Measurements from ENCODE around the gene OTUD1.
"Not testable (repeated sequence)": the region's sequence is repeated elsewhere in the genome, so short reads cannot be mapped to it uniquely, and the experiment has no call there.

Gene OTUD1, protein sequence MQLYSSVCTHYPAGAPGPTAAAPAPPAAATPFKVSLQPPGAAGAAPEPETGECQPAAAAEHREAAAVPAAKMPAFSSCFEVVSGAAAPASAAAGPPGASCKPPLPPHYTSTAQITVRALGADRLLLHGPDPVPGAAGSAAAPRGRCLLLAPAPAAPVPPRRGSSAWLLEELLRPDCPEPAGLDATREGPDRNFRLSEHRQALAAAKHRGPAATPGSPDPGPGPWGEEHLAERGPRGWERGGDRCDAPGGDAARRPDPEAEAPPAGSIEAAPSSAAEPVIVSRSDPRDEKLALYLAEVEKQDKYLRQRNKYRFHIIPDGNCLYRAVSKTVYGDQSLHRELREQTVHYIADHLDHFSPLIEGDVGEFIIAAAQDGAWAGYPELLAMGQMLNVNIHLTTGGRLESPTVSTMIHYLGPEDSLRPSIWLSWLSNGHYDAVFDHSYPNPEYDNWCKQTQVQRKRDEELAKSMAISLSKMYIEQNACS

DNA sequence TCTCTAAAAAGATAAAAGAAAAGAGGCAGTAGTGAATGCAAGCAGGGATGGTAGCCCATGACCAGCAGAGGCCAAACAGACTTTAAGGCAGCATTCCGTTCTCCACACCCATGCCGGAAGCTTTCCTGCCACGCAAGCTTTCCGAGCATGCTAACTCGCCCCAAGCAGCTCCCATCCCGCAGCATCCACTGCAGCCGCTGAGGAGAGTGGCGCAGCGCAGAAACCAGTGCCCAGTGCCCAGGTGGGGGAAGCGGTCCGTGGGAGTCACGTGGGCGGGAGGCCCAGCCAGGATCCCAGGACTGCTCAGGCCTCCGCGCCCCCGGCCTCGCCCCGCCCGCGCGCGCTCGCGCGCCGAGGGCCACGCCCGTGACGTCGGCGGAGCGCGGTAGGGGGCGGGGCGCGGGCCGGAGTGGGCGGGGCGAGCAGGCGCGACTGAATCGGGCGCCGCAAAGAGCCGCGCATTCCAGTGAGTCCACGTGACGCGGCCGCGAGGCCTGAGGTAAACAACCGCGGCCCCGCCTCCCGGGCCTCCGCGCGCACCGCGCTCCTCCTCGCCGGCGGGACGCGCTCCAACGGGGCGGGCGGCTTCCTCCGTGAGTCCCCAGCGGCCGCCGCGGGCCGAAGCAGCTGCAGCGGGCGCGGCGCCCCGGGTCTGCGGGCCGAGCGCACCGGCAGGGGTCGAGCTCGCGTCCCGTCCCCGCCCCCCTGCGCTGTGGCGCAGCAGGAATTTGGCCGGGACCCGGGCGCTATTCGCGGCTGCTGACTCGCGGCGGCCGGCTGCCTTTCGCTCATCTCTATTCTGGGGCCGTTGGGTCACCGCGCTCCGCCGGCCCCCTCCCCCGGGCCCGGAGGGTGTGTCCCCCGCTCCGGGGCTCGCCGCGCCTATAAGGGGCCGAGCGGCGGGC, at the start of gene OTUD1:
OTUD1 (plus strand) TSS at position 529 of the 905 bp plus-strand sequence. CDS start 383 bp downstream, outside the sequence.
- peak; percentile 95 for DNase-seq (ENCODE audit: low read depth)

DNA sequence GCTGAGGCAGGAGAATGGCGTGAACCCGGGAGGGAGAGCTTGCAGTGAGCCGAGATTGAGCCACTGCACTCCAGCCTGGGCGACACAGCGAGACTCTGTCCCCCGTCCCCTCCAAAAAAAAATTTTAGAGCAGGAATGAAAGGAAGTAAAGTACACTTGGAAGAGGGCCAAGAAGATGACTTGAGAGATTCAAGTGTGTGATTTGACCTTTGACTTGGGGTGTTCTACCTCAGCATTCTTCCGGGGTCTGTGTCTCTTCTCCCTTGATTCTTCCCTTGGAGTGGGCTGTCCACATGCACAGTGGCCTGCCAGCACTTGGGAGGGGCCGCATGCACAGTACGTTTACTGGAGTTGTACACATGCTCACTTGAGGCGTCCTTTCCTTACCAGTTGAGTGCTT, 48.5 kb upstream of the OTUD1 start:
- DNase-seq (ENCODE audit: low read depth): not testable (repeated sequence)

DNA sequence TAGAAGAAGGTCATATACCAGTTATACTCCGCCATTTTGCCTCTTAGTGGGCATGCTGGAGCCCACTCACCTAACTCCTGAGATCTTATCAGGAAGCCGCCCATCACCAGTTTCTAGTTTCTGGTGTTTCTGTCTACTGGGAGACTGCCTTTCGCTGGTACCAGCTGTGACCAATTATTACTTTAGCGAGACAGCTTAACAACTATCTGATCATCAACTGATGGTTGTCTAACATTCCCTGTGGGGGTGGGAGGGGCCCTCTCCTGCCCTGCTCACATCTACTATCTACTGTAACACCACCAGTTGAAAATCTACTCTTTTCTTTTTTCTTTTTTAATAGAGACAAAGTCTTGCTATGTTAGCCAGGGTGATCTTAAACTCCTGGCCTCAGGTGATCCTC, 48.1 kb upstream of the OTUD1 start:
- no peak for DNase-seq (ENCODE audit: low read depth)

DNA sequence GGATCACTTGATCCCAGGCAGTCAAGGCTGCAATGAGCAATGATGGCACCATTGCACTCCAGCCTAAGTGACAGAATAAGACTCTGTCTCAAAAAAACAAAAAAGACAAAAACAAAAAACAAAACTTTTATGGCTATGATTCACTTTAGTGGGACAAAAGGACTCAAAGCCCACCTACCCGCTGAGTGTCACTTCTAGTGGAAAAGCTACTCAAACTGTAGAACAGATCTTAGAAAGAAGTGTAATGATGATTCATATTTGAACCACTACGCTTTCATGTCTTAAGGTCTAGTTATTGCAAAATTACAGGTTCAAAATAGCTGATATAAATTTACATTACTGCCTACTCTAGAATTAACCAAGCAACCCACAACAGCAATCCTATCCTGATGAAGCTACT, 47.1 kb upstream of the OTUD1 start:
- no peak for DNase-seq (ENCODE audit: low read depth)

DNA sequence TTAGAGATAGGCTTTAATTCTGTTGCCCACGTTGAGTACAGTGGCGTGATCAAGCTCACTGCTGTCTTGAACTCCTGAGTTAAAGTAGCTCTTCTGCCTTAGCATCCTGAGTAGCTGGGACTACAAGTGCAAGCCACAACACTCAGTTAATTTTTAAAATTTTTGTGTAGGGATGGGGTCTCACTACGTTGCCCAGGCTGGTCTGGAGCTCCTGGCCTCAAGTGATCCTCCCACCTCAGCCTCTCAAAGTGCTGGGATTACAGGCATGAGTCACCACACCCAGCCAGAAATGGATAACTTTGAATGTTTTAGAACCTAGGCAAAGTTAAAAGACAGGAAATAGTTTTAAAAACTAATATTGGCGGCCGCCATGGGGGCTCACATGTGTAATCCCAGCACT, 43.9 kb upstream of the OTUD1 start:
- DNase-seq (ENCODE audit: low read depth): no peak

DNA sequence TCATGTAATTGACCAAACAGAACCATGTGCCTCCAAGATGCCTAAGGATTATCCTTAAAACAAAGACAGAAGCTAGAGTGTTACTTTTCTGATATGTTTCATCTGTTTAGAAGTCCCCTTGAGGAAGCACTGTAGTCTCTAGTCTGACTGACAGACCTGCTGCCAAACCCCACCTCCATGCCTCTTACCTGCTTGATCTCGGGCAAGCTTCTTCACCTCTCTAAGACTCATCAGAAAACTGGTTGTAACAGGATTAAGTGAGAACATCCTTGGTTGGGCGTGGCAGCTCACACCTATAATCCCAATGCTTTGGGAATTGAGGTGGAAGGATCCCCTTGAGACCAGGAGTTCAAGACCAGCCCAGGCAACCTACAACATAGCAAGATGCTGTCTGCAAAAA, 42.2 kb upstream of the OTUD1 start:
- DNase-seq (ENCODE audit: low read depth): no peak

DNA sequence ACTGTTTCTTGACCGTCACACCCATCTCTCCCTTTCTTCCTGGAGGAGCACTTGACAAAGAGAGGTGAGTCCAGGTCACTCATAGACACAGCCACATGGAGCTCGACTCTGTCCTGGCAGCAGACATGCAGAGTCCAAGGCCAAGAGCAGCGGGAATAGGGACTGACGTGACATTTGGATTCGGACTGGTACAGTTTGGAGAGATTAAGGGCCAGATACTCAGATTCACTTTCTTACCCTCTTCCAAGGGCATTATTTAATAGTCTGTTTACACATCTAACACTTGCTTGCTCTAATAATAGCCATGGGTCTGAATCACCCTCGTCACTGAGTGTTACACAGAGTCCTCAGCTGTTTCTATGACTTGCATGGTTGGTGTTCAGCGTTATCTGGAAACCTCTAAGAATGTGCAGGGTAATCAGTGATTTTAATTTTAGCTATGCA, 39.2 kb upstream of the OTUD1 start:
- no peak for DNase-seq (ENCODE audit: low read depth)

DNA sequence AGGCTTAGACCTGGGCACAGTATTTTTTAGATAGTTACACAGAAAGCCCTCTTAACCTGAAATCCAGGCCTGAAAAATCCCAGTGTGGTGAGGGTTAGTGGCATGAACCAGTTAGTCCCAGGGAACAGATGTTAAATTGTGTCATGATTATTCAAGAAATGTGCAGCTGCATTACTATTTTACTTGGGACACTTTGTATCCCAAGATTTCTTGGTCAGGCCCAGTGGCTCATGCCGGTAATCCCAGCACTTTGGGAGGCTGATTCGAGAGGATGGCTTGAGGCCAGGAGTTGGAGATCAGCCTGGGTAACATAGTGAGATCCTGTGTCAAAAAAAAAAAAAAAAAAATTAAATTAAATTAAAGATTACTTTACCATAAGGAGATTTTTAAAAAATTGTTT, 36.0 kb upstream of the OTUD1 start:
- DNase-seq (ENCODE audit: low read depth): no peak

DNA sequence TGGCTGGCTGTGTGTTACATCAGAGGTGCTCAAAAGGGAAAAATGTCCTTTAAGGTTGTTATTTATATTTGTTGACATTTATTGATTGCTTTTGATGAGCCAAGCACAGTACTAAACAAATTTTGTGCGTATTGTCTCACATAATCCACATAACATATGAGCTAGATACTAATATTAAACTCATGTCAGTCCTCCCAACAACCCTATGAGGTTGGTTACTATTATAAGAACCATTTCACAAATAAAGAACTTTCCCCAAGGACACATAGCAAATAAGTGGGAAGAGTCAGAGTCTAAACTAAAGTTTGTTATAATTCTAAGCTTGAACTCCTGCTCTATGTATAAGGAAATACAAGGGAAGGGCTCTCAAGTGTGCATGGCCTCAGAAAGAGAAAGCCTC, 35.6 kb upstream of the OTUD1 start:
- no peak for DNase-seq (ENCODE audit: low read depth)

DNA sequence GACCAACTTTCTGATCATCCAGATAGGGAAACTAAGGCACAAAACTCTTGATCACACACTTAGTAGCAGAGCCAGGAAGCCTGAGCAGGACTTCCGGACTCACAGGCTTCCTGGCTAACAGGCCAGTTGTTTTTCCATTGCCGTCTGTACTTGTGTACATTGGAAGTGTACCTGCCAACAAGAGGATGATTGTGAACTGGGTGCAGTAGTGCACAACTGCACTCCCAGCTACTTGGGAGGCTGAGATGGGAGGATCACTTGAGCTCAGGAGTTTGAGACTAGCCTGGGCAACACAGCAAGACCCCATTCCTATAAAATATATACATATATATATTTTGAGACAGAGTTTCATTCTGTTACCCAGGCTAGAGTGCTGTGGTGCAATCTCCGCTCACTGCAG, 35.2 kb upstream of the OTUD1 start:
- DNase-seq (ENCODE audit: low read depth): no peak

DNA sequence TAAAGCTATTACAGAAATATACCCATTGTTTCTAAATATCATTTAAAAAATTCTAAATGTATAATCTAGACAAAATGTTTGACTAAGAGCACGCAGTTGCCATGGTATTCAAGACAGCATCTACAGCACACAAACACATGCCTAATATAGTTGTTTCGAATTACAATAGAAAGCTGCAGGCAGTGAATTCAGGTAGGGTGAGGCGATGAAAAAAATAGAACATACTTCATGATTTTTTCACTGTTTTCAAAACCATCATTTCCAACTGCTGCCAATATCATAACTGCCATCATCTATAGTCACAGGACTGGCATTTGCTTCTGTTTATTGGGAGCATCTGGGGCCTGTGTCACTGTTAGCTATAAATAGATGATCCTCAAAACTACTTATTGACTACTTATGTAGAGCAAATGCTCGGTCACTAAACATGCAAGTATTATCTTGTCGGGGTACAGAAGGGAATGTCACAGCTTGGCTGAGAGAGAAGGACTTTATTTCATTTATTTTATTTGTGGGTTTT, 34.4 kb upstream of the OTUD1 start:
- no peak for DNase-seq (ENCODE audit: low read depth)

DNA sequence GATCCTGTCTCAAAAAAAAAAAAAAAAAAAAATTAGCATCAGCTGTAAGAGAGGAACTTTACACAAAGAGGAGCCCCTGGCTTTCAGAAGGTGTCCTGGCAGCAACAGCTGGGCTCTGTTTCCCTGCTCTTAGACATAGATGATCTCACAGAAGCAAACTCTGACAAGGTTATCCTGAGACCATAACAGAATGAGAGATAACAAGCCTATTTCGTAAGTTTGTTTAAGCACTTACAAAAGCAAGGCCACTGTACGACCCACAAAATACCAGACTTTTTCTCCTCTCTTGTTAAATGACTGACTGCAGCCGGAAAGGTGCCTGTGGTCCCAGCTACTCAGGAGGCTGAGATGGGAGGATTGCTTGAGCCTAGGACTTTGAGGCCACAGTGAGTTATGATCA, 33.3 kb upstream of the OTUD1 start:
- no peak for DNase-seq (ENCODE audit: low read depth)

DNA sequence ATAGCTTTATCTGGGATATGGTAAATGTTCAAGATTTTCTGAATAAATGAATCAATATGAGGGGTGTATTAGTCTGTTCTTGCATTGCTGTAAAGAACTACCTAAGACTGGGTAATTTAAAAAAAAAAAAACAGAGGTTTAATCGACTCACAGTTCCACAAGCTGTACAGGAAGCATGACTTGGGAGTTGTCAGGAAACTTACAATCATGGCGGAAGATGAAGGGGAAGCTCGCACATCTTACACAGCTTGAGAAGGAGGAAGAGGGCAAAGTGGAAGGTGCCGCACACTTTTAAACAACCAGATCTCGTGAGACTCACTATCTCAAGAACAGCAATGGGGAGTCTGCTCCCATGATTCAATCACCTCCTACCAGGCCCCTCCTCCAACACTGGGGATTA, 32.5 kb upstream of the OTUD1 start:
- no peak for DNase-seq (ENCODE audit: low read depth)

DNA sequence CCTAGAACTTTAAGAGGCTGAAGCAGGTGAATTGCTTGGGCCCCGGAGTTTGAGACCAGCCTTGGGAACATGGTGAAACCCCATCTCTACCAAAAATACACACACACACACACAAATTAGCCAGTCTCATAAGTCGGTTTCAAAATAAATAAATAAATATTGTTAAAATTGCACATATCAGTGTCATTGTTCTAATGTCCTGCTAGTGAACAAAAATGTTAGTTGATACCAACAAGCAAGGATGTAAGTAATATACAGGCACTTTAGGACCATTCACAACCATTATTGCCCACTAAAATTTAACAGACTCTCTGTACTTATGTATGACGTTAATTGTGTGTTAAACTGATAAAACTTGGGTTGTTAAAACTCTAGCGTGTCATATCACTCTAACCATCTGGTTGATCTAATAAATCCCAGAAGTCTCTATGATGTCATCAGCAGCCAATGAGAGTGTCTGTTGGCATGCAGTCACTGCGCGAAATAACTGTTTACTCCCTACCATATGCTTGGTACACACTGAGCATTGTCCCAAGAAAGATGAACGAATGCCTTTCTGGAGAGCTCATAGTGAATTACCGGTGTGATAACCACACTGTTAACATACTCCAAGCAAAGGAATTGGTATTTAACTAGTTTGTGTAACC, 30.4 kb upstream of the OTUD1 start:
- no peak for DNase-seq (ENCODE audit: low read depth)

DNA sequence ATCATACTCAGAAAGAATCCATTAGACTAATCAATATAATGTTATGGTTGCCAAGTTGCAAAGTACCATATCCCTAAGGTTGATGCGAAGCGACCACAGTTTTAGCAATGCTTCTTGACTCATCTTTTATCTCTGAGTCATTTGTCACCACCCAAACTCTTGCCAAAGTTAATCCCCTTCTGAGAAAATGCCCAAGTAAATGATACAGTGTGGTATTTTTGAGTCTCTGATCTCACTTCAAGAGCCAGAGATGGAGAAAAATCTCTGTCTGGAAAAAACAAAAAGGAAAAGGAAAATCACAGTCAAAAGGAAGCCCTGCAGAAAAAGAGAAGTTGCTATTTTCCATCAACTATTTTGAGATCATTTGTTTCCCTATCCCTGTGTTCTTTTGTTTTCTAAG, 26.7 kb upstream of the OTUD1 start:
- DNase-seq (ENCODE audit: low read depth): no peak

DNA sequence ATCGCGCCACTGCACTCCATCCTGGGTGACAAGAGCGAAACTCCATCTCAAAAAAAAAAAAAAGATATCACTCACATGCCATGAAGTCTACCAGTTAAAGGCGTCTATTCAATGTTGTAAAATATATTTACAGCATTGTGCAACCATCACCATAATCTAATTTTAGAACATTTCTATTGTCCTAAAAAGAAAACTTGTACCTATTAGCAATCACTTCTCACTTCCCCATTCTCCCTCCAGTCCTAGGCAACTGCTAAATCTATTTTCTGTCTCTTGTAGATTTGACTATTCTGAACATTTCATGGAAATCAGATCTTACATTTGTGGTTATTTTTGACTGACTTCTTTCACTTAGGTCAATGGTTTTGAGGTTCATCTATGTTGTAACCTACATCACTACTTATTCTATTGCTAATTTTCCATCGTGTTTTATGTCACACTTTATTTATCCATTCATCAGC, 25.2 kb upstream of the OTUD1 start:
- no peak for DNase-seq (ENCODE audit: low read depth)

DNA sequence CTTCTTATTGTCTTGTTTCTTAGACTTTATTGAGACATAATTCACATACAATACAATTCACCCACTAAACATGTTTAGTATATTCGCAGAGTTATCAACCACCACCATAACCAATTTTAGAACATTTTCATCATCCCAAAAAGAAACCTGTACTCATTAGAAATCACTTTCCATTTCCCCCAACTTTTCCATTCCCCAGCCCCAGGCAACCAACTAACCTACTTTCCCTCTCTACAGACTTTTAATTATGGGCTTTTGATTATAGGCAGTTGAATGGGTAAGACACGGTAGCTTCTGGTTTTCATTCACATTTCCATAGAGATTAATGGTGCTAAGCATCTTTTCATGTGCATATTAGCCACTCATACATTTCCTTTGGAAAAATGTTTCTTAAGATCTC, 24.2 kb upstream of the OTUD1 start:
- DNase-seq (ENCODE audit: low read depth): no peak

DNA sequence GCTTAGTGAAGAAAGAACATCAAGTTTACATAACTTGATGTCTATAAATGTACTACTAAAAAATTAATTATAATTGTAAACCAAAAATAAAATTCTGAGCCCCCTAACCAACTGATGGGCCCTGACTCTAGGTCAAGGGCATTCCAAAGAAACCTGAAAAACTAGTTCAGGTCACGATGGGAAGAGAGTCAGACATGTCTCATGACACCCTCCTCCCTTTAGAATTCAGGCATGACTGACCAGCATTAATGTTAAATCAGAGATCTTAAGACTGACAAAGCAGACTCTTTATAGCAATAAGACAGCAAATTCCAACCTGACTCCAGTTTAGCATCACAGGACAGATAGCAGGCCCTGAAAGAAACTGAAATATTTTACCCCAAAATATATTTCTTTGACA, 21.6 kb upstream of the OTUD1 start:
- DNase-seq (ENCODE audit: low read depth): no peak

DNA sequence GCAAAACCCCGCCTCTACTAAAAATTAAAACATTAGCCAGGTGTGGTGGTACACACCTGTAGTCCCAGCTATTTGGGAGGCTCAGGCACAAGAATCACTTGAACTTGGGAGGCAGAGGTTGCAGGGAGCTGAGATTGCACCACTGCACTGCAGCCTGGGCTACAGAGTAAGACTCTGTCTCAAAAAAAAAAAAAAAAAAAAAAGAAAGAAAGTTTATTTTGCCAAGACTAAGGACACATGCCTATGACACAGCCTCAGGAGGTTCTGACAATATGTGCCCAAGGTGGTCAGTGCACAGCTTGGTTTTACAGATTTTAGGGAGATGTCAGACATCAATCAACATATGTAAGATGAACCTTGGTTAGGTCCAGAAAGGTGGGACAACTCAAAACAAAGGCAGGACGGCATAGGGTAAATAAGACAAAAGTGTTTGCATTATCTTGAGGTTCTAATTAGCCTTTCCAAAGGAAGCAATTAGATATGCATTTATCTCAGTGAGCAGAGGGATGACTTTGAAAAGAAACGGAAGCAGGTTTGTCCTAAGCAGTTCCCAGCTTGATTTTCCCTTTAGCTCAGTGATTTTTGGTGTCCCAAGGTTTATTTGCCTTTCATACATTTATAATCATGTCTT, 20.7 kb upstream of the OTUD1 start:
- DNase-seq (ENCODE audit: low read depth): no peak

DNA sequence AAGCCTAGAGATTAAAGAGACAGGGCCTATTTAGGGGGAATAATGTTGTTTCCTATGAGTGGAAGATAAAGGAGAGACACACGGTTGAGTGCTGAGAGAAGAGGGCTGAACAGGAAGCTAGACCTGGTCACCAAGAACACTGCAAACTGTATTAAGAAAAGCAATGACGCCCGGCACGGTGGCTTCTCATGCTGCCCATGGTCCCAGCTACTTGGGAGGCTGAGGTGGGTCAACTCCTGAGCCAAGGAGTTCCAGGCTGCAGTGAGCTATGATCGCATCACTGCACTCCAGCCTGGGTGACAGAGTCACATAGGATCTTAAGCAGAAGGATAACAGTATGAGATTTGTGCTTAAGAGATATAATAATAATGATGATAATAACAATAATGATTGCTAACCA, 19.7 kb upstream of the OTUD1 start:
- no peak for DNase-seq (ENCODE audit: low read depth)

DNA sequence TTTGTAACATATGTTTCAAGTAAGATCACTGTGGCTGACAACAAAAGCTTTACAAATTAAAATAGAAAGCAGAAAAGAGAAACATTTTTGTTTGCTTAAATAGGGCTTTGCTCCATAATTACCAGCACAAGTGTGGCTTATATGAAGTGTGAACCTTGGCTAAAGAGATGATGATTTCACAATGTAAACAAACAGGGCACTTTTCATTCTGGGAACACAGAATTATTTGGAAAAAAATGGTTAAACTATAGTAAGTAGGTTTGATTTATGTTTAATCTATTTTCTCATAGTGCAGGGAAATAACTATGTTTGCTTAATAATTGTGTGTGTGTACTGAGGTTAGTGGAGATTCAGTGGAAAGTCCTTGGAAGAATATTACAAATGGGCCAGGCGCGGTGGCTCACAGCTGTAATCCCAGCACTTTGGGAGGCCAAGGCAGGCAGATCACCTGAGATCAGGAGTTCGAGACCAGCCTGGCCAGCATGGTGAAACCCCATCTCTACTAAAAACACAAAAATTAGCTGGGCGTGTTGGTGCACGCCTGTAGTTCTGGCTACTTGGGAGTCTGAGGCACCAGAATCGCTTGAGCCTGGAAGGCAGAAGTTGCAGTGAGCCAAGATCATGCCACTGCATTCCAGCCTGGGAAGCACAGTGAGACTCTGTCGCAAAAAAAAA, 19.1 kb upstream of the OTUD1 start:
- no peak for DNase-seq (ENCODE audit: low read depth)
